SK-N-SH treated with all-trans-retinoic acid at 6 μM for 48 hours (cell line): ENCODE measurements around the gene LRRN4CL.

Experiments
- ATAC-seq: fragments of 200-7000 bp; cut with Tn5 transposase; 3 replicates; pipeline ENCODE4 v1.9.1; 2020; ENCODE audit warnings: mild to moderate bottlenecking, moderate library complexity
- ARNTL ChIP-seq: fragments of 450-650 bp; formaldehyde crosslinking; IDR thresholded peaks from 2 replicates; pipeline ENCODE4 v1.5.0; 2020; ENCODE audit warnings: low read depth, mild to moderate bottlenecking, moderate library complexity, borderline replicate concordance
- BACH2 ChIP-seq: fragments of 250-450 bp; sonication (Bioruptor Pico); IDR thresholded peaks from 2 replicates; pipeline ENCODE4 v1.9.0; 2021; ENCODE audit warnings: mild to moderate bottlenecking, borderline replicate concordance
- CREB5 ChIP-seq: fragments of 250-450 bp; sonication (Bioruptor Pico); IDR thresholded peaks from 2 replicates; pipeline ENCODE4 v1.5.1; 2020; ENCODE audit warnings: low read depth, mild to moderate bottlenecking, moderate library complexity
- CSDC2 ChIP-seq: fragments of 250-450 bp; sonication (Bioruptor Pico); IDR thresholded peaks from 2 replicates; pipeline ENCODE4 v1.5.0; 2020; ENCODE audit warnings: mild to moderate bottlenecking, moderate library complexity
- ESRRG ChIP-seq: fragments of 250-450 bp; sonication (Bioruptor Pico); IDR thresholded peaks from 2 replicates; pipeline ENCODE4 v1.6.1; 2021; ENCODE audit warnings: mild to moderate bottlenecking
- OSR1 ChIP-seq: fragments of 250-450 bp; sonication (Bioruptor Pico); IDR thresholded peaks from 2 replicates; pipeline ENCODE4 v1.8.0; 2022; ENCODE audit warnings: moderate library complexity, mild to moderate bottlenecking, inconsistent platforms
- POU6F1 ChIP-seq: fragments of 250-450 bp; sonication (Bioruptor Pico); IDR thresholded peaks from 2 replicates; pipeline ENCODE4 v1.8.0; 2021; ENCODE audit warnings: low read depth, mild to moderate bottlenecking, moderate library complexity, borderline replicate concordance
- PPARA ChIP-seq: fragments of 250-450 bp; sonication (Bioruptor Pico); IDR thresholded peaks from 2 replicates; pipeline ENCODE4 v1.5.0; 2020; ENCODE audit warnings: mild to moderate bottlenecking, borderline replicate concordance
- RARB ChIP-seq: fragments of 250-450 bp; sonication (Bioruptor Pico); IDR thresholded peaks from 2 replicates; pipeline ENCODE4 v1.8.0; 2021; ENCODE audit warnings: mild to moderate bottlenecking, moderate library complexity
- SNAI2 ChIP-seq: fragments of 250-450 bp; sonication (Bioruptor Pico); IDR thresholded peaks from 2 replicates; pipeline ENCODE4 v1.5.0; 2020; ENCODE audit warnings: mild to moderate bottlenecking, moderate library complexity
- TCF4 ChIP-seq: fragments of 250-450 bp; sonication (Bioruptor Pico); IDR thresholded peaks from 2 replicates; pipeline ENCODE4 v1.8.0; 2021; ENCODE audit warnings: mild to moderate bottlenecking, moderate library complexity, borderline replicate concordance
- TSHZ2 ChIP-seq: fragments of 250-450 bp; sonication (Bioruptor Pico); IDR thresholded peaks from 2 replicates; pipeline ENCODE4 v1.5.0; 2020; ENCODE audit warnings: mild to moderate bottlenecking, moderate library complexity
- ZC3H10 ChIP-seq: fragments of 250-450 bp; sonication (Bioruptor Pico); IDR thresholded peaks from 2 replicates; pipeline ENCODE4 v1.5.1; 2021; ENCODE audit warnings: mild to moderate bottlenecking, moderate library complexity
- ZFP3 ChIP-seq: fragments of 250-450 bp; sonication (Bioruptor Pico); IDR thresholded peaks from 2 replicates; pipeline ENCODE4 v1.5.0; 2020; ENCODE audit warnings: mild to moderate bottlenecking, moderate library complexity
- ZFP30 ChIP-seq: fragments of 450-650 bp; formaldehyde crosslinking; IDR thresholded peaks from 2 replicates; pipeline ENCODE4 v1.5.0; 2022; ENCODE audit warnings: mild to moderate bottlenecking, moderate library complexity
- ZNF565 ChIP-seq: fragments of 450-650 bp; formaldehyde crosslinking; conservative IDR thresholded peaks from 2 replicates; pipeline ENCODE4 v1.5.0; 2020; ENCODE audit warnings: low read depth, mild to moderate bottlenecking, moderate library complexity
- ZNF70 ChIP-seq: fragments of 450-650 bp; formaldehyde crosslinking; IDR thresholded peaks from 2 replicates; pipeline ENCODE4 v1.5.0; 2020; ENCODE audit warnings: mild to moderate bottlenecking, moderate library complexity
- ZNF8 ChIP-seq: fragments of 450-650 bp; formaldehyde crosslinking; IDR thresholded peaks from 2 replicates; pipeline ENCODE4 v1.5.0; 2020; ENCODE audit warnings: mild to moderate bottlenecking, moderate library complexity
- TF ChIP-seq, protein P1 (sequence below): fragments of 250-450 bp; sonication (Bioruptor Pico); IDR thresholded peaks from 2 replicates; pipeline ENCODE4 v1.8.0; 2020; ENCODE audit warnings: mild to moderate bottlenecking, moderate library complexity, borderline replicate concordance
- TF ChIP-seq, protein P2 (sequence below): fragments of 250-450 bp; sonication (Bioruptor Pico); IDR thresholded peaks from 2 replicates; pipeline ENCODE4 v1.5.1; 2021; ENCODE audit warnings: mild to moderate bottlenecking, moderate library complexity

The LRRN4CL gene

GRCh38 chr11:62673196-62673525 lies 16.2 kb downstream of the LRRN4CL start (continued):
- TF ChIP-seq TSHZ2 (CRISPR knock-in tag) = no peak
- no peak for TF ChIP-seq ZFP30 (CRISPR knock-in tag)
- TF ChIP-seq PPARA (CRISPR knock-in tag) = no peak
- no peak for TF ChIP-seq ZNF565 (CRISPR knock-in tag)
- no peak for TF ChIP-seq ZNF70
- no peak for TF ChIP-seq CSDC2
- no peak for TF ChIP-seq ZFP3 (CRISPR knock-in tag)
- TF ChIP-seq ZNF8 (CRISPR knock-in tag) = no peak

DNA sequence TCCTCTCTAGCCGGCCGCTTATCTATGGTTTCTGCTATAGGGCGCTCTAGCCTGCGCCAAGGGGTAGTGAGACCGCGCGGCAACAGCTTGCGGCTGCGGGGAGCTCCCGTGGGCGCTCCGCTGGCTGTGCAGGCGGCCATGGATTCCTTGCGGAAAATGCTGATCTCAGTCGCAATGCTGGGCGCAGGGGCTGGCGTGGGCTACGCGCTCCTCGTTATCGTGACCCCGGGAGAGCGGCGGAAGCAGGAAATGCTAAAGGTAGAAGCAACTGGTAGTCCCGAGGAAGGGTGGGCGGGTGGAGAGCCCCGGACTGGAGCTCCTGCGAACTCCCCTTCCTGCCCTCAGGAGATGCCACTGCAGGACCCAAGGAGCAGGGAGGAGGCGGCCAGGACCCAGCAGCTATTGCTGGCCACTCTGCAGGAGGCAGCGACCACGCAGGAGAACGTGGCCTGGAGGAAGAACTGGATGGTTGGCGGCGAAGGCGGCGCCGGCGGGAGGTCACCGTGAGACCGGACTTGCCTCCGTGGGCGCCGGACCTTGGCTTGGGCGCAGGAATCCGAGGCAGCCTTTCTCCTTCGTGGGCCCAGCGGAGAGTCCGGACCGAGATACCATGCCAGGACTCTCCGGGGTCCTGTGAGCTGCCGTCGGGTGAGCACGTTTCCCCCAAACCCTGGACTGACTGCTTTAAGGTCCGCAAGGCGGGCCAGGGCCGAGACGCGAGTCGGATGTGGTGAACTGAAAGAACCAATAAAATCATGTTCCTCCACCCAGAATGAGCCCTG lies 17.5 kb downstream of the LRRN4CL start, which contains the start of the genes LBHD1 and UQCC3:
TSS of gene LBHD1 (minus strand) at position 660 of the 782 bp plus-strand sequence. CDS start 2,236 bp downstream, outside the sequence.
TSS of gene UQCC3 (plus strand) at position 66 of the 782 bp plus-strand sequence. CDS start at position 139, 73 bp downstream.
- ATAC-seq = peak; percentile 87
- TF ChIP-seq ZNF8 (CRISPR knock-in tag) = no peak
- TF ChIP-seq ARNTL = no peak
- TF ChIP-seq OSR1 (CRISPR knock-in tag) = no peak
- no peak for TF ChIP-seq ZC3H10 (CRISPR knock-in tag)
- TF ChIP-seq ZFP30 (CRISPR knock-in tag) = no peak
- no peak for TF ChIP-seq TSHZ2 (CRISPR knock-in tag)
- TF ChIP-seq, protein P1, sequence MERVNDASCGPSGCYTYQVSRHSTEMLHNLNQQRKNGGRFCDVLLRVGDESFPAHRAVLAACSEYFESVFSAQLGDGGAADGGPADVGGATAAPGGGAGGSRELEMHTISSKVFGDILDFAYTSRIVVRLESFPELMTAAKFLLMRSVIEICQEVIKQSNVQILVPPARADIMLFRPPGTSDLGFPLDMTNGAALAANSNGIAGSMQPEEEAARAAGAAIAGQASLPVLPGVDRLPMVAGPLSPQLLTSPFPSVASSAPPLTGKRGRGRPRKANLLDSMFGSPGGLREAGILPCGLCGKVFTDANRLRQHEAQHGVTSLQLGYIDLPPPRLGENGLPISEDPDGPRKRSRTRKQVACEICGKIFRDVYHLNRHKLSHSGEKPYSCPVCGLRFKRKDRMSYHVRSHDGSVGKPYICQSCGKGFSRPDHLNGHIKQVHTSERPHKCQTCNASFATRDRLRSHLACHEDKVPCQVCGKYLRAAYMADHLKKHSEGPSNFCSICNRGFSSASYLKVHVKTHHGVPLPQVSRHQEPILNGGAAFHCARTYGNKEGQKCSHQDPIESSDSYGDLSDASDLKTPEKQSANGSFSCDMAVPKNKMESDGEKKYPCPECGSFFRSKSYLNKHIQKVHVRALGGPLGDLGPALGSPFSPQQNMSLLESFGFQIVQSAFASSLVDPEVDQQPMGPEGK (CRISPR knock-in tag) = no peak
- no peak for TF ChIP-seq RARB
- TF ChIP-seq PPARA (CRISPR knock-in tag) = no peak
- TF ChIP-seq ESRRG (CRISPR knock-in tag) = no peak
- TF ChIP-seq ZNF565 (CRISPR knock-in tag) = no peak
- TF ChIP-seq ZNF70 = no peak
- no peak for TF ChIP-seq SNAI2
- no peak for TF ChIP-seq POU6F1 (CRISPR knock-in tag)
- TF ChIP-seq ZFP3 (CRISPR knock-in tag) = no peak
- TF ChIP-seq CREB5 (CRISPR knock-in tag) = no peak
- no peak for TF ChIP-seq CSDC2
- no peak for TF ChIP-seq BACH2 (CRISPR knock-in tag)
- no peak for TF ChIP-seq TCF4 (CRISPR knock-in tag)
- TF ChIP-seq, protein P2, sequence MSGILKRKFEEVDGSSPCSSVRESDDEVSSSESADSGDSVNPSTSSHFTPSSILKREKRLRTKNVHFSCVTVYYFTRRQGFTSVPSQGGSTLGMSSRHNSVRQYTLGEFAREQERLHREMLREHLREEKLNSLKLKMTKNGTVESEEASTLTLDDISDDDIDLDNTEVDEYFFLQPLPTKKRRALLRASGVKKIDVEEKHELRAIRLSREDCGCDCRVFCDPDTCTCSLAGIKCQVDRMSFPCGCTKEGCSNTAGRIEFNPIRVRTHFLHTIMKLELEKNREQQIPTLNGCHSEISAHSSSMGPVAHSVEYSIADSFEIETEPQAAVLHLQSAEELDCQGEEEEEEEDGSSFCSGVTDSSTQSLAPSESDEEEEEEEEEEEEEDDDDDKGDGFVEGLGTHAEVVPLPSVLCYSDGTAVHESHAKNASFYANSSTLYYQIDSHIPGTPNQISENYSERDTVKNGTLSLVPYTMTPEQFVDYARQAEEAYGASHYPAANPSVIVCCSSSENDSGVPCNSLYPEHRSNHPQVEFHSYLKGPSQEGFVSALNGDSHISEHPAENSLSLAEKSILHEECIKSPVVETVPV (CRISPR knock-in tag) = no peak
